ENCODE results near the gene ARL4A. TPM values are rescaled to one million over a fixed set of nuclear protein-coding genes. Genes with fewer than 3 reads are reported as not detected.

The ARL4A gene
- total and polyA plus RNA-seq, 9 of the 15 experiments (the other 6 are each of a cell fraction or from before 2014, with no cell fraction given), result 118 to 688 (median 172) TPM

DNA sequence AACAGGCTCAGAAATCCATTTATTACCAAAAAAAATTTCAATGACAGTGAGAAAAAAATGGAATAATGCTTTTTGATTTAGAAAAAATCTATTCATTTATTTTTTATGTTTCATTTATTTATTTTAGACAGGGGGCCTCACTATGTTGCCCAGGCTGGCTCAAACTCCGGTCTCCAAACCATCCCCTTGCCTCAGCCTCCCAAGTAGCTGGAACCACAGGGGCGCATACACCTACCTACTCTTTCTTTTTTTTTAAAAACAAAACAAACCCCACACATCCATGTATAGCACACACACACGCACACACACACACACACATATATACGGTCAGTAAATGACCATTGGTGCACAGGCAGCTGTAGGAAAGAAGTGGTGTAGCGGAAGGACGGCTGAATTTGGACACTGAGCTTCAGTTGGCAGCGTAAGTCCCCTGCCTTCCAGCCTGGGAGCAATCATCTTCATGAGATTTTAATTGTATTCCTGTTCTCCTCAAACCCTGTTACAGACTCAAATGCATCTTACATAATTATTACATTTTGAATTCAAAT, 28.8 kb downstream of the ARL4A start (continued):
- TF ChIP-seq, protein P1, sequence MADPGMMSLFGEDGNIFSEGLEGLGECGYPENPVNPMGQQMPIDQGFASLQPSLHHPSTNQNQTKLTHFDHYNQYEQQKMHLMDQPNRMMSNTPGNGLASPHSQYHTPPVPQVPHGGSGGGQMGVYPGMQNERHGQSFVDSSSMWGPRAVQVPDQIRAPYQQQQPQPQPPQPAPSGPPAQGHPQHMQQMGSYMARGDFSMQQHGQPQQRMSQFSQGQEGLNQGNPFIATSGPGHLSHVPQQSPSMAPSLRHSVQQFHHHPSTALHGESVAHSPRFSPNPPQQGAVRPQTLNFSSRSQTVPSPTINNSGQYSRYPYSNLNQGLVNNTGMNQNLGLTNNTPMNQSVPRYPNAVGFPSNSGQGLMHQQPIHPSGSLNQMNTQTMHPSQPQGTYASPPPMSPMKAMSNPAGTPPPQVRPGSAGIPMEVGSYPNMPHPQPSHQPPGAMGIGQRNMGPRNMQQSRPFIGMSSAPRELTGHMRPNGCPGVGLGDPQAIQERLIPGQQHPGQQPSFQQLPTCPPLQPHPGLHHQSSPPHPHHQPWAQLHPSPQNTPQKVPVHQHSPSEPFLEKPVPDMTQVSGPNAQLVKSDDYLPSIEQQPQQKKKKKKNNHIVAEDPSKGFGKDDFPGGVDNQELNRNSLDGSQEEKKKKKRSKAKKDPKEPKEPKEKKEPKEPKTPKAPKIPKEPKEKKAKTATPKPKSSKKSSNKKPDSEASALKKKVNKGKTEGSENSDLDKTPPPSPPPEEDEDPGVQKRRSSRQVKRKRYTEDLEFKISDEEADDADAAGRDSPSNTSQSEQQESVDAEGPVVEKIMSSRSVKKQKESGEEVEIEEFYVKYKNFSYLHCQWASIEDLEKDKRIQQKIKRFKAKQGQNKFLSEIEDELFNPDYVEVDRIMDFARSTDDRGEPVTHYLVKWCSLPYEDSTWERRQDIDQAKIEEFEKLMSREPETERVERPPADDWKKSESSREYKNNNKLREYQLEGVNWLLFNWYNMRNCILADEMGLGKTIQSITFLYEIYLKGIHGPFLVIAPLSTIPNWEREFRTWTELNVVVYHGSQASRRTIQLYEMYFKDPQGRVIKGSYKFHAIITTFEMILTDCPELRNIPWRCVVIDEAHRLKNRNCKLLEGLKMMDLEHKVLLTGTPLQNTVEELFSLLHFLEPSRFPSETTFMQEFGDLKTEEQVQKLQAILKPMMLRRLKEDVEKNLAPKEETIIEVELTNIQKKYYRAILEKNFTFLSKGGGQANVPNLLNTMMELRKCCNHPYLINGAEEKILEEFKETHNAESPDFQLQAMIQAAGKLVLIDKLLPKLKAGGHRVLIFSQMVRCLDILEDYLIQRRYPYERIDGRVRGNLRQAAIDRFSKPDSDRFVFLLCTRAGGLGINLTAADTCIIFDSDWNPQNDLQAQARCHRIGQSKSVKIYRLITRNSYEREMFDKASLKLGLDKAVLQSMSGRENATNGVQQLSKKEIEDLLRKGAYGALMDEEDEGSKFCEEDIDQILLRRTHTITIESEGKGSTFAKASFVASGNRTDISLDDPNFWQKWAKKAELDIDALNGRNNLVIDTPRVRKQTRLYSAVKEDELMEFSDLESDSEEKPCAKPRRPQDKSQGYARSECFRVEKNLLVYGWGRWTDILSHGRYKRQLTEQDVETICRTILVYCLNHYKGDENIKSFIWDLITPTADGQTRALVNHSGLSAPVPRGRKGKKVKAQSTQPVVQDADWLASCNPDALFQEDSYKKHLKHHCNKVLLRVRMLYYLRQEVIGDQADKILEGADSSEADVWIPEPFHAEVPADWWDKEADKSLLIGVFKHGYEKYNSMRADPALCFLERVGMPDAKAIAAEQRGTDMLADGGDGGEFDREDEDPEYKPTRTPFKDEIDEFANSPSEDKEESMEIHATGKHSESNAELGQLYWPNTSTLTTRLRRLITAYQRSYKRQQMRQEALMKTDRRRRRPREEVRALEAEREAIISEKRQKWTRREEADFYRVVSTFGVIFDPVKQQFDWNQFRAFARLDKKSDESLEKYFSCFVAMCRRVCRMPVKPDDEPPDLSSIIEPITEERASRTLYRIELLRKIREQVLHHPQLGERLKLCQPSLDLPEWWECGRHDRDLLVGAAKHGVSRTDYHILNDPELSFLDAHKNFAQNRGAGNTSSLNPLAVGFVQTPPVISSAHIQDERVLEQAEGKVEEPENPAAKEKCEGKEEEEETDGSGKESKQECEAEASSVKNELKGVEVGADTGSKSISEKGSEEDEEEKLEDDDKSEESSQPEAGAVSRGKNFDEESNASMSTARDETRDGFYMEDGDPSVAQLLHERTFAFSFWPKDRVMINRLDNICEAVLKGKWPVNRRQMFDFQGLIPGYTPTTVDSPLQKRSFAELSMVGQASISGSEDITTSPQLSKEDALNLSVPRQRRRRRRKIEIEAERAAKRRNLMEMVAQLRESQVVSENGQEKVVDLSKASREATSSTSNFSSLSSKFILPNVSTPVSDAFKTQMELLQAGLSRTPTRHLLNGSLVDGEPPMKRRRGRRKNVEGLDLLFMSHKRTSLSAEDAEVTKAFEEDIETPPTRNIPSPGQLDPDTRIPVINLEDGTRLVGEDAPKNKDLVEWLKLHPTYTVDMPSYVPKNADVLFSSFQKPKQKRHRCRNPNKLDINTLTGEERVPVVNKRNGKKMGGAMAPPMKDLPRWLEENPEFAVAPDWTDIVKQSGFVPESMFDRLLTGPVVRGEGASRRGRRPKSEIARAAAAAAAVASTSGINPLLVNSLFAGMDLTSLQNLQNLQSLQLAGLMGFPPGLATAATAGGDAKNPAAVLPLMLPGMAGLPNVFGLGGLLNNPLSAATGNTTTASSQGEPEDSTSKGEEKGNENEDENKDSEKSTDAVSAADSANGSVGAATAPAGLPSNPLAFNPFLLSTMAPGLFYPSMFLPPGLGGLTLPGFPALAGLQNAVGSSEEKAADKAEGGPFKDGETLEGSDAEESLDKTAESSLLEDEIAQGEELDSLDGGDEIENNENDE (IDR thresholded peaks at IDR 0.05; ENCODE audit: low read depth, low read length), result no peak
- TF ChIP-seq CHD4 (IDR thresholded peaks at IDR 0.05; ENCODE audit: insufficient read depth, insufficient replicate concordance, low read depth, low read length, poor library complexity, severe bottlenecking), result no peak
- no peak for TF ChIP-seq ZNF780A (CRISPR knock-in tag; IDR thresholded peaks at IDR 0.05)
- TF ChIP-seq NUFIP1 (IDR thresholded peaks at IDR 0.05; ENCODE audit: partially characterized antibody), result no peak
- TF ChIP-seq, protein P2, sequence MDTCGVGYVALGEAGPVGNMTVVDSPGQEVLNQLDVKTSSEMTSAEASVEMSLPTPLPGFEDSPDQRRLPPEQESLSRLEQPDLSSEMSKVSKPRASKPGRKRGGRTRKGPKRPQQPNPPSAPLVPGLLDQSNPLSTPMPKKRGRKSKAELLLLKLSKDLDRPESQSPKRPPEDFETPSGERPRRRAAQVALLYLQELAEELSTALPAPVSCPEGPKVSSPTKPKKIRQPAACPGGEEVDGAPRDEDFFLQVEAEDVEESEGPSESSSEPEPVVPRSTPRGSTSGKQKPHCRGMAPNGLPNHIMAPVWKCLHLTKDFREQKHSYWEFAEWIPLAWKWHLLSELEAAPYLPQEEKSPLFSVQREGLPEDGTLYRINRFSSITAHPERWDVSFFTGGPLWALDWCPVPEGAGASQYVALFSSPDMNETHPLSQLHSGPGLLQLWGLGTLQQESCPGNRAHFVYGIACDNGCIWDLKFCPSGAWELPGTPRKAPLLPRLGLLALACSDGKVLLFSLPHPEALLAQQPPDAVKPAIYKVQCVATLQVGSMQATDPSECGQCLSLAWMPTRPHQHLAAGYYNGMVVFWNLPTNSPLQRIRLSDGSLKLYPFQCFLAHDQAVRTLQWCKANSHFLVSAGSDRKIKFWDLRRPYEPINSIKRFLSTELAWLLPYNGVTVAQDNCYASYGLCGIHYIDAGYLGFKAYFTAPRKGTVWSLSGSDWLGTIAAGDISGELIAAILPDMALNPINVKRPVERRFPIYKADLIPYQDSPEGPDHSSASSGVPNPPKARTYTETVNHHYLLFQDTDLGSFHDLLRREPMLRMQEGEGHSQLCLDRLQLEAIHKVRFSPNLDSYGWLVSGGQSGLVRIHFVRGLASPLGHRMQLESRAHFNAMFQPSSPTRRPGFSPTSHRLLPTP (IDR thresholded peaks at IDR 0.05; ENCODE audit: borderline replicate concordance, extremely low read depth, insufficient read length), result no peak
- TF ChIP-seq, protein P3, sequence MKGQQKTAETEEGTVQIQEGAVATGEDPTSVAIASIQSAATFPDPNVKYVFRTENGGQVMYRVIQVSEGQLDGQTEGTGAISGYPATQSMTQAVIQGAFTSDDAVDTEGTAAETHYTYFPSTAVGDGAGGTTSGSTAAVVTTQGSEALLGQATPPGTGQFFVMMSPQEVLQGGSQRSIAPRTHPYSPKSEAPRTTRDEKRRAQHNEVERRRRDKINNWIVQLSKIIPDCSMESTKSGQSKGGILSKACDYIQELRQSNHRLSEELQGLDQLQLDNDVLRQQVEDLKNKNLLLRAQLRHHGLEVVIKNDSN (CRISPR knock-in tag; IDR thresholded peaks at IDR 0.05), result no peak
- TF ChIP-seq L3MBTL2 (IDR thresholded peaks at IDR 0.05), result no peak
- no peak for TF ChIP-seq YBX1 (IDR thresholded peaks at IDR 0.05)
